8988T (cell line): ENCODE data around the gene LIPT2.
"Not testable (repeated sequence)": the region's sequence is repeated elsewhere in the genome, so short reads cannot be mapped to it uniquely, and the experiment has no call there.

ENCODE experiments used
- DNase-seq: peaks from one replicate; pipeline ENCODE4 v3.0.0; 2011

Gene LIPT2

GRCh38 chr11:74492974-74493790 is at the start of gene LIPT2:
Gene LIPT2, minus strand, starts transcription at chr11:74493724. Its CDS starts 21 bp downstream, at chr11:74493703.
- DNase-seq, result peak; percentile 80

- no peak for DNase-seq
Measured at GRCh38 chr11:74541466-74541865, 47.9 kb upstream of the LIPT2 start.

GRCh38 chr11:74540270-74540669 is 46.7 kb upstream of the LIPT2 start:
- no peak for DNase-seq

- no peak for DNase-seq
Measured at GRCh38 chr11:74538680-74539079, 45.2 kb upstream of the LIPT2 start.

GRCh38 chr11:74535371-74536160 is 42.0 kb upstream of the LIPT2 start:
- DNase-seq, result no peak

GRCh38 chr11:74534946-74535275 is 41.4 kb upstream of the LIPT2 start:
- not testable (repeated sequence) for DNase-seq

- DNase-seq, result no peak
Measured at GRCh38 chr11:74534216-74534945, 40.9 kb upstream of the LIPT2 start.

- no peak for DNase-seq
Measured at GRCh38 chr11:74533421-74533820, 39.9 kb upstream of the LIPT2 start.

- no peak for DNase-seq
Measured at GRCh38 chr11:74532501-74533246, 39.1 kb upstream of the LIPT2 start.

GRCh38 chr11:74524978-74525377 is 31.5 kb upstream of the LIPT2 start:
- no peak for DNase-seq

- DNase-seq, result no peak
Measured at GRCh38 chr11:74524501-74524900, 31.0 kb upstream of the LIPT2 start.

GRCh38 chr11:74522776-74523175 is 29.3 kb upstream of the LIPT2 start:
- no peak for DNase-seq

GRCh38 chr11:74521666-74522252 is 28.2 kb upstream of the LIPT2 start:
- DNase-seq, result no peak

- no peak for DNase-seq
Measured at GRCh38 chr11:74520927-74521665, 27.6 kb upstream of the LIPT2 start.

GRCh38 chr11:74520316-74520715 is 26.8 kb upstream of the LIPT2 start:
- no peak for DNase-seq

GRCh38 chr11:74519710-74520109 is 26.2 kb upstream of the LIPT2 start:
- no peak for DNase-seq

- DNase-seq, result not testable (repeated sequence)
Measured at GRCh38 chr11:74517592-74517991, 24.1 kb upstream of the LIPT2 start.

GRCh38 chr11:74507582-74507981 is 14.1 kb upstream of the LIPT2 start:
- DNase-seq, result no peak

GRCh38 chr11:74506823-74507222 is 13.3 kb upstream of the LIPT2 start:
- no peak for DNase-seq

- DNase-seq, result no peak
Measured at GRCh38 chr11:74505911-74506310, 12.4 kb upstream of the LIPT2 start.

GRCh38 chr11:74504100-74504691 is 10.7 kb upstream of the LIPT2 start:
- DNase-seq, result no peak
